Measurements from ENCODE around the gene CYP19A1.

The CYP19A1 gene

DNA sequence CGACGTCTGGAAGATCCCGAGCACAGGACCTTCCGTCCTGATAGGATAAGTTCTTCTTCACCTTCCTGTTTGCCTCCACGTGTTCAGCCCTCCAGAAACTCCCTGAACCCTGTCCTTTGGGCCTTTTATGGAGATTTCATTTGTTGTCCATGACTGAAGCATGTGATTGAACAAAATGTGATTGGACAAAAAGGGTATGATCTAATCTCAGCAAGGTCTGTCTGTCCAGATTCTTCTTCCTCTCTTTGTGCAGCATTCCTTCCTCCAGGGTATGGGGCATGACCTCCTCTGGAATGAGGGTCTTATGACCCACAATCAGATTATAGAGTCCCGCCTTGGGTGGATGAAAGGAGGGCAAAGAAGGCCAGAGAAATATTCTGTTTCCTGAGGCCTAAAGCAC is at the start of gene CYP19A1:
CYP19A1 (minus strand) TSS at position 101 of the 400 bp plus-strand sequence. CDS start 95,684 bp downstream, outside the sequence.
- TF ChIP-seq, protein P1, sequence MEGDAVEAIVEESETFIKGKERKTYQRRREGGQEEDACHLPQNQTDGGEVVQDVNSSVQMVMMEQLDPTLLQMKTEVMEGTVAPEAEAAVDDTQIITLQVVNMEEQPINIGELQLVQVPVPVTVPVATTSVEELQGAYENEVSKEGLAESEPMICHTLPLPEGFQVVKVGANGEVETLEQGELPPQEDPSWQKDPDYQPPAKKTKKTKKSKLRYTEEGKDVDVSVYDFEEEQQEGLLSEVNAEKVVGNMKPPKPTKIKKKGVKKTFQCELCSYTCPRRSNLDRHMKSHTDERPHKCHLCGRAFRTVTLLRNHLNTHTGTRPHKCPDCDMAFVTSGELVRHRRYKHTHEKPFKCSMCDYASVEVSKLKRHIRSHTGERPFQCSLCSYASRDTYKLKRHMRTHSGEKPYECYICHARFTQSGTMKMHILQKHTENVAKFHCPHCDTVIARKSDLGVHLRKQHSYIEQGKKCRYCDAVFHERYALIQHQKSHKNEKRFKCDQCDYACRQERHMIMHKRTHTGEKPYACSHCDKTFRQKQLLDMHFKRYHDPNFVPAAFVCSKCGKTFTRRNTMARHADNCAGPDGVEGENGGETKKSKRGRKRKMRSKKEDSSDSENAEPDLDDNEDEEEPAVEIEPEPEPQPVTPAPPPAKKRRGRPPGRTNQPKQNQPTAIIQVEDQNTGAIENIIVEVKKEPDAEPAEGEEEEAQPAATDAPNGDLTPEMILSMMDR (IDR thresholded peaks at IDR 0.05; ENCODE audit: insufficient read depth, low read length, poor library complexity, severe bottlenecking), result no peak
- H3K27me3 ChIP-seq (replicated peaks; ENCODE audit: control insufficient read depth, insufficient read depth, low read length), result peaks cover 4% of the 10 kb centered on the region

DNA sequence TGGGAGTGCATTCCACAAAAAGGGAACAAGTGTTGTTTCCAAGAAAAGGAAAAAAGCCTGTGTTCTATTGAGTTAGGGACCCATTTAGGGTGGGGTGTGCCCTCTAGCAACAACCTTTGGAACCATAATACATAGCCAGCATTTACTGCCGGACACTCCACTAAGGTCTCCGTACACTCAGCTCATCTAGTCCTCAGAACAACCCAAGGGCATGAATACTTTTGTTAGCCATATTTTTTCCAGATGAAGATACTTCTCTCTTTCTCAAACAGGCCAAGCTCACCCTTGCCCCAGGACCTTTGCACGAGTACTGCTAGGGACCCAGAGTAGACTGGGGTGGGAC is 49.3 kb upstream of the CYP19A1 start:
- Histone ChIP-seq H3K36me3 (ENCODE audit: control insufficient read depth, insufficient read depth, low read length) (no peaks in the 10 kb centered on the region), H3K27me3 (replicated peaks; ENCODE audit: control insufficient read depth, insufficient read depth, low read length) (peaks cover 2% of the 10 kb centered on the region), H3K4me3 (replicated peaks; ENCODE audit: low read depth, low read length) (no peak overlapping the region)
- DNase-seq (ENCODE audit: extremely low read depth, insufficient read length), result no peak
- TF ChIP-seq, protein P1 (IDR thresholded peaks at IDR 0.05; ENCODE audit: insufficient read depth, low read length, poor library complexity, severe bottlenecking), result no peak

More for the DNA sequence above, at the start of gene CYP19A1:
- no peak for DNase-seq (ENCODE audit: extremely low read depth, insufficient read length)
- Histone ChIP-seq H3K4me3 (replicated peaks; ENCODE audit: low read depth, low read length) (no peak within 1 kb of the TSS), H3K36me3 (ENCODE audit: control insufficient read depth, insufficient read depth, low read length) (no peaks in the 10 kb centered on the region)

DNA sequence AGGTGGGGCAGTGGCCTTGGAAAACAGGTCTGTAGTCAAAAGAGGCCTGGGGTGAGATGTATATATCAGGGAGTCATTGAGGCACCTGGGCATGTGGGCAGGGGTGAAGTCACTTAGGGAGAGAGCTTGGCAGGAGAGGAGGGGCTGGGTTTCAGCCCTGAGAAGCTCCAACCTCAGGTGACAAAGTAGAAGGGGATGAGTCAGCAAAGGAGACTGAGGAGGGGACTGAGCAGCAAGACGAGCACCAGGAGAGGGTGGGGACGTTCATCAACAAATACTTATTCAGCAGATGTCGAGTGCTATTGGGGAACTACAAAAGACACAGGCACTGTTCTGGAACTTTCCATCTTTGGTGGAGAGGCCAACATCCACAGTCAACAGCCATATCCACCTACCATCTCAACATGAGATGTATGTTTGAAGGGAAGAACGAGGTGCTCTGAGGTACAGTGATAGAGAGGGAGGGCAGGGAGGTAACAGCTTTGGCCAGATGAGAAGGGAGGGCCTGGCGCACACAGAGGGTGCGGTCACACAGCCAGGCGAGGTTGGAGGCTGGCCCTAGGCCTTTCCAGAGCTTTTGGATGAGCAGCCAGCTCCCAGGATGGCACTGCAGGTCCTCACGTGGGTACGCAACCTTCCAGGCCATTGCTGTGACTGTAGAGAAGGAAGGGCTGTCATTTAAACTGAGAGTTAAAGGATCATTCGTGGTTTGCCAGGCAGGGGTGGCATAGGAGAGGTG is 48.7 kb upstream of the CYP19A1 start:
- DNase-seq (ENCODE audit: extremely low read depth, insufficient read length), result no peak
- Histone ChIP-seq H3K4me3 (replicated peaks; ENCODE audit: low read depth, low read length) (no peak overlapping the region), H3K27me3 (replicated peaks; ENCODE audit: control insufficient read depth, insufficient read depth, low read length) (peaks cover 2% of the 10 kb centered on the region), H3K36me3 (ENCODE audit: control insufficient read depth, insufficient read depth, low read length) (no peaks in the 10 kb centered on the region)
- TF ChIP-seq, protein P1 (IDR thresholded peaks at IDR 0.05; ENCODE audit: insufficient read depth, low read length, poor library complexity, severe bottlenecking), result no peak

DNA sequence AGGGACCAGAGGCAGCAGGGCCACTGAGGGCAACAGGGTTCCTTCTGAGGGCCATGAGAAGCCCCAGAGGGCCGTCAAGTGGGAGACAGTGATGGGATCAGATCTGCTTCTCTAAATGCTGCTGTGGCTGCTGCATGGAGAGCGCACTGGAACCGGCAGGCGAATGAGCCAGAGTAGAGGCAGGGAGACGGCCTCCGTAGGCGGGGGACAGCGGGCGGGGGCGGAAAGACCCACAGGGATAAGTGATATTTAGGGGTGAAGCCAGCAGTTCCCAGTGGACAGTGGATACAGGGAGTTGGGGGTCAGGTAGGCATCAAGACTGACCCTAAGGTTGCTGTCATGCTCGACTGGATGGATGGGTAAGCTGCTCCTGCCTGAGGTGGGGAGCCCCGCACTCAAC is 48.1 kb upstream of the CYP19A1 start:
- no peak overlapping the region for H3K4me3 ChIP-seq (replicated peaks; ENCODE audit: low read depth, low read length)
- TF ChIP-seq, protein P1 (IDR thresholded peaks at IDR 0.05; ENCODE audit: insufficient read depth, low read length, poor library complexity, severe bottlenecking), result no peak
- H3K36me3 ChIP-seq (ENCODE audit: control insufficient read depth, insufficient read depth, low read length), result no peaks in the 10 kb centered on the region
- DNase-seq (ENCODE audit: extremely low read depth, insufficient read length), result no peak
- peaks cover 2% of the 10 kb centered on the region for H3K27me3 ChIP-seq (replicated peaks; ENCODE audit: control insufficient read depth, insufficient read depth, low read length)

DNA sequence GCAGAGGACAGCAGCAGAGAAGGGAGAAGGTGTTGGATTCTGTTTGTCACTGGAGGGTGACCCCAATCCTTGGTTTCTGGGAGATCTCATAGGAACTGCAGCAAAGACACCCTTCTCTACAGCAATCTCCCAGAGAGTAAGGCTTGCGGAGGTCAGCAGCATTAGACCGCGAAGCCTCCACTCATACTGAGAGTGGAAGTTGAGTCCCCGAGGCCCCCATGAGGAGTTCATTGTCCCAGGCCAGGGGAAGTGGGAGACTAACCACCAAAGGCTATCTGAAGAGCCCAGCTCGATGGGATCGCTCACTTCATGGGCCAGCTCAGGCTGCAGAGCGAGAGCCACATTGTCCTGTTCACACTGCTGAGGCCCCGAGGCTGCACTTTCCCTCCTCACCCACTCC is 47.6 kb upstream of the CYP19A1 start:
- H3K27me3 ChIP-seq (replicated peaks; ENCODE audit: control insufficient read depth, insufficient read depth, low read length), result peaks cover 2% of the 10 kb centered on the region
- no peak overlapping the region for H3K4me3 ChIP-seq (replicated peaks; ENCODE audit: low read depth, low read length)
- DNase-seq (ENCODE audit: extremely low read depth, insufficient read length), result no peak
- TF ChIP-seq, protein P1 (IDR thresholded peaks at IDR 0.05; ENCODE audit: insufficient read depth, low read length, poor library complexity, severe bottlenecking), result no peak
- H3K36me3 ChIP-seq (ENCODE audit: control insufficient read depth, insufficient read depth, low read length), result no peaks in the 10 kb centered on the region

Measured in GM06990 (cell line).